HFF-Myc (cell line): ENCODE measurements around the gene LZIC.

ENCODE experiments used
- DNase-seq: peaks from one replicate; pipeline ENCODE4 v3.0.0-alpha.2; 2011; ENCODE audit warnings: low read depth; ENCODE audit errors: extremely low read depth
- H3K4me3 ChIP-seq: replicated peaks from 2 replicates; pipeline ENCODE4 v1.5.1; 2011; ENCODE audit warnings: low read depth, mild to moderate bottlenecking, control low read depth, low read length
- CTCF ChIP-seq: IDR thresholded peaks from 2 replicates; pipeline ENCODE4 v1.5.1; 2012; ENCODE audit warnings: mild to moderate bottlenecking, low read depth, low read length, control low read depth; ENCODE audit errors: missing control alignments

Gene LZIC

GRCh38 chr1:9906466-9906865 lies 36.7 kb downstream of the LZIC start:
- H3K4me3 ChIP-seq, result no peak overlapping the region
- no peak for DNase-seq
- no peak for TF ChIP-seq CTCF

DNA sequence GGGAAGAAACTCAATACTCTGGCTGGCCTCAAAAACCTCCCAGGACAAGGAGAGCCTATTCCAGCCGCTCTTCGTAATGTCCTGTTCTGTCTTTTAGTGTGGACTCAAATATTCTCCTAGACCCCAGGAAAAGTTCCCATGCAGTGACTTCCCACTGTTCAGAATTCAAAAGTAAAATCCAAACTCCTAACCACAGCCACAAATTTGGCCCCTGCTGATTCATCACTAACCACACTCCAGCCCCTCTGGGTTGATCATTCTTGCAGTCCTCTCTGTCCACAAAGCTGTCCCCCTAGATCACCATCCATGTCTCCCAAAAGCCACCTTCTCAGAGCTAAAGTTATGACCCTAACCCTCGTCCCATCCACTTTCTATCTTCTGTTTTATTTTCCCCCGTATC lies 38.2 kb downstream of the LZIC start:
- no peak for DNase-seq
- H3K4me3 ChIP-seq, result no peak overlapping the region
- no peak for TF ChIP-seq CTCF

GRCh38 chr1:9904596-9904995 lies 38.6 kb downstream of the LZIC start:
- no peak for DNase-seq
- TF ChIP-seq CTCF, result no peak

GRCh38 chr1:9903801-9904527 lies 39.2 kb downstream of the LZIC start:
- no peak for DNase-seq
- H3K4me3 ChIP-seq, result no peak overlapping the region
- TF ChIP-seq CTCF, result no peak

More at GRCh38 chr1:9904596-9904995, 38.6 kb downstream of the LZIC start:
- no peak overlapping the region for H3K4me3 ChIP-seq

- no peak for DNase-seq
- H3K4me3 ChIP-seq, result no peak overlapping the region
- TF ChIP-seq CTCF, result no peak
These were observed 41.1 kb downstream of the LZIC start for GRCh38 chr1:9902060-9902452.

- TF ChIP-seq CTCF, result no peak
- H3K4me3 ChIP-seq, result no peak overlapping the region
- DNase-seq, result no peak
These were observed 41.8 kb downstream of the LZIC start for GRCh38 chr1:9901148-9902059.
